LNCAP (cell line): ENCODE data around the gene QRFP.

ENCODE experiments used
- TF ChIP-seq, protein P1 (sequence below): fragments of 450-650 bp; IDR thresholded peaks from 2 replicates; pipeline ENCODE4 v1.5.1; 2017; ENCODE audit warnings: mild to moderate bottlenecking

QRFP gene

DNA sequence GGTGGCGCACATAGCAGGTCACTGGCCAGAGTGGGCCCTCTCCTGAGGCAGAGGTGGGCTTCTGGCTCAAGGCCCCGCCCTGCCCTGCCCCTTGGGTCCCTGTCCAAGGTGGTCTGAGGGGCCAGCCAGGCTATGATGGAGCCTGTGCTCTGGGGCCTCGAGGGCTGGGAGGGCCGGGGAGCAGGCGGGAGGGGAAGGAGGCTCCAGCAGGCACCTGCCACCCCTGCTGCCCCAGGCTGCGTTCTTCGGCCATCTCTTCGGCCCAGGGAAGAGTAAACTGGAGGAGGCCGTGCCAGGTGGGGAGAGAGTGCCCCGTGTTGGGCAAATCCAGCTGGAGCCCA, 27.8 kb upstream of the QRFP start:
- TF ChIP-seq, protein P1, sequence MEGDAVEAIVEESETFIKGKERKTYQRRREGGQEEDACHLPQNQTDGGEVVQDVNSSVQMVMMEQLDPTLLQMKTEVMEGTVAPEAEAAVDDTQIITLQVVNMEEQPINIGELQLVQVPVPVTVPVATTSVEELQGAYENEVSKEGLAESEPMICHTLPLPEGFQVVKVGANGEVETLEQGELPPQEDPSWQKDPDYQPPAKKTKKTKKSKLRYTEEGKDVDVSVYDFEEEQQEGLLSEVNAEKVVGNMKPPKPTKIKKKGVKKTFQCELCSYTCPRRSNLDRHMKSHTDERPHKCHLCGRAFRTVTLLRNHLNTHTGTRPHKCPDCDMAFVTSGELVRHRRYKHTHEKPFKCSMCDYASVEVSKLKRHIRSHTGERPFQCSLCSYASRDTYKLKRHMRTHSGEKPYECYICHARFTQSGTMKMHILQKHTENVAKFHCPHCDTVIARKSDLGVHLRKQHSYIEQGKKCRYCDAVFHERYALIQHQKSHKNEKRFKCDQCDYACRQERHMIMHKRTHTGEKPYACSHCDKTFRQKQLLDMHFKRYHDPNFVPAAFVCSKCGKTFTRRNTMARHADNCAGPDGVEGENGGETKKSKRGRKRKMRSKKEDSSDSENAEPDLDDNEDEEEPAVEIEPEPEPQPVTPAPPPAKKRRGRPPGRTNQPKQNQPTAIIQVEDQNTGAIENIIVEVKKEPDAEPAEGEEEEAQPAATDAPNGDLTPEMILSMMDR: no peak

DNA sequence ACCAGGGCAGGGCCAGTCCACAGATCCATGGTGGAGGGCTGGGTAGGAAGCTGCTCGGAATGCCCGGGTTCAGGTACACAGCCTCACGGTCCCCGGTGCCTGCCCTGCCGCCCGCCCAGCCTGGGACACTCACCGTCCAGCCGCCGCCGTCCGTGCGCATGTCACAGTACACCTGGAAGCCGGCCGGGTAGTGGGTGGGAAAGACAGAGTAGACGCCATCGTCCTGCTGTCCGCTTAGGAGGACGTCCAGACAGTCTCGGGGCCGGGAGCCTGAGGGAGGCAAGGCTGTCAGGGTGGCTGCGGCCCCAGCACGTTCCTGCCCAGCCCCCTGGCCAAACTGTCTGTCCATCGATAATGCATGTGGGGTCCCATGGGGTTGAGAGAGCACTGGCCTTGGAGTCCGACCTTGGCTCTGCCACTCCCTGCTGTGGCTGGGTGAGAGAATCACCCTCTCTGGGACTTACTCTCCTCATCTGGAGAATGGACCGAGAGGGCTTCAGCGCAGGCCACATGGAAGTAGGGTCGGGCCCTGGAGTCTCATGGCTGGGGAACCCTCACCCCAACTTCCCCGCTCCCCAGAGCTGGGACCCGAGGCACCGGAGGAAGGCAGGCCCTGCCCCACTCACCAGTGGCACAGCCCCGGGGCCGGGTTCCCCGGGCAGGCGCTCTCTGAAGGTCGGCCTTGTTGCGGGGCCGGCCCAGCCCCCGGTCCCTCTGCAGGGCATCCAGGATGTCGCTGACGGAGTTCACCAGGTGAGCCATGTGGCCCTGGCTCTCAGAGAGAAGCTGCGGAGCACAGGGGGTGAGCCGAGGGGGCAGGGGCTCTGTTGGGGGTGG, 27.2 kb upstream of the QRFP start:
- TF ChIP-seq, protein P1: no peak

DNA sequence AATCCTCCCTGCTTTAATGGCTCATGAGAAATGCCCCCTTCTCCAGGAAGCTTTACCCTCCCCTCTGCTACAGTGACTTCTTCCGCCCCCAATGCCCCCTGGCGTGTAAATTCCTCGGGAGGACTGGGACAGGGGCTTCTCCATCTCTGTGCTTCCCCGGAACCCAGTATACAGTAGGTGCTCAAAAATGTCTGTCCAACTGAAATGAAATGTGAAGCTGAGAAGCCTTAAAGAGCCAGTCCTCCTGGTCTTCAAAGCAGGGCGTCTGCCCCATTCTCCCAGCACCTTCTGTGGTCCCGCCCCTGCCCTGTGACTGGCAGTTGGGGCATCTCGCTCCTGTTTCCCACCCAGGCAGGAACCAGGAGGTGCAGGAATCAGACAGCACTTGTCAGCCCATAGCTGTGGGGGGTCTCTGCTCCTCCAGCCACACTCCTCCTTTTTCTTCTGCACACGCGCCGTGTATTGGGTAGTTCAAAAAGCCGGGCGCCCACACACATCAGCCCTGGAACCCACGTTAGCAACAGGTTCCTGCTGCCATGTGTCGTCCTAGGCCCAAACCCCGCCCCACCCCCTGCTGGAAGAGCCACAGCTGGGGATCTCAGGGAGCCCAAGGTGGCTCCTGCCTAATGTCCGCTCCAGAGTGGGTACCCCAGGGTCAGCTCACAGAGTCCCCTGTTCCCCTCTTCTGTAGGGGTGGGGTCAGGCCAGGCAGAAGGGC, 26.4 kb upstream of the QRFP start:
- TF ChIP-seq, protein P1: no peak

DNA sequence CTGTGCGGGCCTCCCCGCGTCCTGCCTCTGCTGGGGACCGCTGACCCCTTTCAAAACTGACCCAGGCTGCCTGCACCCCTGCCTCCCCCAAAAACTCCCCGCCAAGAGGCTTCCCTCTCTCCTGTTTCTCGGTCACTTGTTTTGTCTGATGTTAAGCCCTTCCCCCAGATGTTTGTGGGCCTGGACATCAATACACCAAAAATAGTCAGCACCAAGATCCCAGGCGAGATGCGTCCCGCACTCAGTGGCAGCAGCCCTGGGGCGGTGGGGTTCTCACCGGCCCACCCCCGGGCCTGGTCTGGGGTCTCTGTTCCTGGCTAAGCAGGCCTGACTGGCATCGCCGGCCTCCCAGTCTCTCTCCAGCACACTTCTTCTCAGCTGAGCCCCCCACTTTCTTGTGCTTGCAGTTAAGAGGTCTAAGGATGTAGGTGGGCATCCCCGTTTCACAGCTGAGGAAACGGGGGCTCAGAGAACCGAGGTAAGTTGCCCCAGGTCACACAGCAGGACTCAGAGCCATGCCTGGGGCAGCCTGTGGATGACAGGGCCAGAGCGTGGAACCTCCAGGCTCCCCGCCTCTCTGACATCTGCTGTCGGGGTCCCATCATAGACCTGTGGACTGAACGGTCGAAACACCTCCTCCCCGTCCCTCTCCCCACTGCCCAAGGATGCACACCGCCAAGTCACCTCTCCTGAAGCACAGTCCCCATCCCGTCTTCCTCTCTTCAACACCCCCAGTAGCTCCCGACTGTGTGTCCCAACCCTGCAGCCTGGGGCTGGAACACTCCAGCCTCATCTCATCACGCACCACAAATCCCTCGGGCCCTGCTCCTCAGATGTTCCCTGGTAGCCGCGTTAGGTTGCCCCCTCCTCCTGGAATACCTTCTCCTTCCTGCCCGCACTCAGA, 25.6 kb upstream of the QRFP start:
- TF ChIP-seq, protein P1: no peak

DNA sequence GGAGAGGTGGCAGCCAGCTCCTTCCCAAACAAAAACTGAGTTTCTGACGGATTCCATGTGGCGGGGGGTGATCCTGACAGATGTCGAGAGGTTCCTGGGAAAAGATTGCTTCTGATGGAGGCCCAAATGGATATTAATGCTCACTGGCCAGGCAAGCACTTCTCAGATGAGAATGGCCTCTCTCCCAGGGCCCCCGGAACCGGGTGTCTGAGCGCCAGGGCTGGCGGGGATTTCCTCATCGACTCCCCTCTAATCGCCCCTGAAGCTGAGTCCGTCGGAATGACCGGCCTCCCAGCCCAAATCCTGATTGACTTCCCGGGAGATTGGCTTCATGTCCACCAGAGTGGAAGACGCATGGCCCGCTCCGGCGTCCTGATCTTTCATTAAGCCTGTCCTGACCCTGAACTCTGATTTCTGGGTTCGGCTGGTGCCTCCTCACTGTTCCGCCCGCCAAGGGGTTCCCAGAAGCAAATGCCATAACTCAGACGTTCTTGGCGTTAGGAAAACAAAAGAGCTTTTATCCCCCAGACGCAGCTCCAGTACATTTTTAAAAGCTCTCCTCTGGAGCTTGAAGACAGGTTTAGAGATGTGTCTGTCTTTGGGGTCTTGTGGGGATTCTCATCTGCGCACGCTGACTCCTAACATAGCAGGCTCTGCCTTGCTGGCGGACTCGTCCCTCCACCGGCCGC, 24.8 kb upstream of the QRFP start:
- TF ChIP-seq, protein P1: no peak

DNA sequence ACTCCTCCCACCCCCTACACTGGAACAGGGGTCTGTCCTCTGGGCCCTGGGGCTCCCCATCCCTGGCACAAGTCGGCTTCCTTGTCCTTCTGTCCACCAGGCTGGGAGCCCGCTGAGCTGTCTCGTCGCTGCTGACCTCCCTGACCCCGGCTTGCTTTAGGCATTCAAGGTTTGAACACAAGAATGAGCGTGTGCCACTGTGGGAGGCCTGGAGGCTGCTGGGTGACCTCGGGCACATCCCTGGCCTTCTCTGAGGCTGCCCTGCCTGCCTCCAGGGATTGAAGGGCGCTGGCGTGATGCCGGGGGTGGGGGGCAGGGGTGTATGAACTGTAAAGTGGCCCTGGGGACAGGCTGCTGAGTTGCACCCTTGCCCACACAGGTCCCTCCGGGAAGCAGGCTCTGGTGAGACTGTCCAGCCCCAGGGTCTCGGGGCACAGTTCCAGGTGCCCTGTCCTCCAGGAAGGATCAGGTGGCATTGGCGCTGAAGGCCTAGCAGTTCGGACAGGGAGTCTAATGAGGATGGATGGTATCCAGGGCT, 24.2 kb upstream of the QRFP start:
- TF ChIP-seq, protein P1: no peak
